Measurements from ENCODE around the gene MTSS2. TPM values are rescaled to one million over a fixed set of nuclear protein-coding genes. Genes with fewer than 3 reads are reported as not detected.

Gene MTSS2
- total RNA-seq, 4 donors from 2014 or later, result 19.3 to 70.1 (median 32.4) TPM

- no peak for ATAC-seq (ENCODE audit: low FRiP score)
- no peak for TF ChIP-seq CTCF (IDR thresholded peaks at IDR 0.05)
- no peak for DNase-seq (ENCODE audit: low spot score)
Observed at GRCh38 chr16:70687102-70687511, 1.3 kb upstream of the MTSS2 start.

- ATAC-seq (ENCODE audit: low FRiP score) (peak; percentile 3), DNase-seq (ENCODE audit: low spot score) (no peak)
- no peak for TF ChIP-seq CTCF (IDR thresholded peaks at IDR 0.05)
Observed at GRCh38 chr16:70686376-70687101, 686 bp upstream of the MTSS2 start.

GRCh38 chr16:70685061-70685937, 554 bp downstream of the MTSS2 start:
- peak; percentile 17 for ATAC-seq (ENCODE audit: low FRiP score)
- DNase-seq (ENCODE audit: low spot score), result no peak
- TF ChIP-seq CTCF (IDR thresholded peaks at IDR 0.05), result no peak

- ATAC-seq (ENCODE audit: low FRiP score) (no peak), DNase-seq (ENCODE audit: low spot score) (no peak)
- no peak for TF ChIP-seq CTCF (IDR thresholded peaks at IDR 0.05)
Observed at GRCh38 chr16:70684146-70685060, 1.4 kb downstream of the MTSS2 start.

- no peak for ATAC-seq (ENCODE audit: low FRiP score)
- no peak for TF ChIP-seq CTCF (IDR thresholded peaks at IDR 0.05)
- no peak for DNase-seq (ENCODE audit: low spot score)
Observed at GRCh38 chr16:70683146-70683944, 2.5 kb downstream of the MTSS2 start.

Data from omental fat pad (tissue), 4 donors.